ENCODE measurements around the gene P3H1.
"Not testable (repeated sequence)": the region's sequence is repeated elsewhere in the genome, so short reads cannot be mapped to it uniquely, and the experiment has no call there.

The P3H1 gene, protein sequence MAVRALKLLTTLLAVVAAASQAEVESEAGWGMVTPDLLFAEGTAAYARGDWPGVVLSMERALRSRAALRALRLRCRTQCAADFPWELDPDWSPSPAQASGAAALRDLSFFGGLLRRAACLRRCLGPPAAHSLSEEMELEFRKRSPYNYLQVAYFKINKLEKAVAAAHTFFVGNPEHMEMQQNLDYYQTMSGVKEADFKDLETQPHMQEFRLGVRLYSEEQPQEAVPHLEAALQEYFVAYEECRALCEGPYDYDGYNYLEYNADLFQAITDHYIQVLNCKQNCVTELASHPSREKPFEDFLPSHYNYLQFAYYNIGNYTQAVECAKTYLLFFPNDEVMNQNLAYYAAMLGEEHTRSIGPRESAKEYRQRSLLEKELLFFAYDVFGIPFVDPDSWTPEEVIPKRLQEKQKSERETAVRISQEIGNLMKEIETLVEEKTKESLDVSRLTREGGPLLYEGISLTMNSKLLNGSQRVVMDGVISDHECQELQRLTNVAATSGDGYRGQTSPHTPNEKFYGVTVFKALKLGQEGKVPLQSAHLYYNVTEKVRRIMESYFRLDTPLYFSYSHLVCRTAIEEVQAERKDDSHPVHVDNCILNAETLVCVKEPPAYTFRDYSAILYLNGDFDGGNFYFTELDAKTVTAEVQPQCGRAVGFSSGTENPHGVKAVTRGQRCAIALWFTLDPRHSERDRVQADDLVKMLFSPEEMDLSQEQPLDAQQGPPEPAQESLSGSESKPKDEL

DNA sequence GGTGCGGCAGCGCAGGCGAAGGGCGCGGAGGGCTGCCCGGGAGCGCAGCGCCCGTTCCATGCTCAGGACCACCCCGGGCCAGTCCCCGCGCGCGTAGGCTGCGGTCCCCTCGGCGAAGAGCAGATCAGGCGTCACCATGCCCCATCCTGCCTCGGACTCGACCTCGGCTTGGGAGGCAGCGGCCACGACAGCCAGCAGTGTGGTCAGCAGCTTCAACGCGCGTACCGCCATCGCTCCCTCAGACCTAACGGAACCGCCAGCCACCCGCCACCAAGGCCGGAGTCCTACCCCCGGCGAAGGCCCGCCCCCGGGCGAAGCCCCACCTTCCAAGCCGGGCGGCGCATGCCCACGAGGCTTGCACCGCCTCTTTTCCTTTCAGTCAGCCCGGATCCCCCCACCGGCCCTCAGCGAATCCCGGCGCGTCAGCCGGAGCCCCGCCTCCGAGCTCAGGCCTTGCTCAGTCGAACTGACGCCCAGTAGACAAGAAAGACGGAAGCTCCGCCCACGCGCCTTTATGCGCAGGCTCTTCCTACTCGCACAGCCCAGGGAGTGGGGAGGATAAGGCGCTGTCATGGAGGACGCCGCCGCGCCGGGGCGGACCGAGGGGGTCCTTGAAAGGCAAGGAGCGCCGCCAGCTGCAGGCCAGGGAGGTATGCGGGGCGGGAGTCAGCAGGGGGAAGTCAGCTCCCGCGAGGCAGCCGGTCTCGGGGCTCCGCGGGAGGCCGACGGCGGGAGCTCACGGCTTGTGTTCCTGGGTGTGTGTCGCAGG is at the start of gene P3H1, which contains the start of gene C1orf50:
TSS of gene P3H1 (minus strand) at position 288 of the 769 bp plus-strand sequence. CDS start at position 231, 57 bp downstream.
TSS of gene C1orf50 (plus strand) at position 509 of the 769 bp plus-strand sequence. CDS start at position 572, 63 bp downstream.
- DNase-seq (ENCODE audit: insufficient read length, low spot score) (peak; percentile 94), FAIRE-seq (peak; percentile 69)
- TF ChIP-seq POLR2A (IDR thresholded peaks at IDR 0.05; ENCODE audit: low read depth, low read length): peak; percentile 99

DNA sequence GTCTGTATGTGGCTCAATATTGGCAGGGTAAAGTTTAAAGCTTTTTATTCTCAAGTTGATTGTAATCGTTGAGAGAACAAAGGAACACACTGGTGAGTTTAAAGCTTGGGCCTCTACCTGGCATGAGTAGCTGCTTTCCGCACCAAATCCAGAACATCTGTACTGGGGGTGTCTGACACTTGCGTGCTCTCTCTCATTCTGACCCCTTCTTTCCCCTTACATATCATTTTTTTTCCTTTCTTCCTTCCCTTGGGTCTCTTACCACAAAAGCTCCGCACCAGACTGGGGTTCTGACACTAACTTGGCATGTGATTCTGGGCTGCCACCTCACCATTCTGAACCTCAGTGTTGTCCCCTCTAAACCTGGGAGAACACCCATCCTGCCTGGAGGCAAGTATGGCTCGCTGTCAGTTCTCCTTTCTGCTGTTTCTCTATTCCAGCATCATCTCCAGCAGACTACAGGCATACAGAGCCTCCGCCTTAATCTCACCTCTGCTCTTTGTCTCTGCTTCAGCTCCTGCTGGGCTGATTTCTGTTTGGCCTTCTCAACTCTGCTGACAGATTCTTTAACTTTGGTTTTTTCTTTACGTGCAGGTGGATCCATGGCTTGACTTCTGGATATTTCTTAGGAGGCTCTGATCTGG is 49.2 kb upstream of the P3H1 start:
- DNase-seq (ENCODE audit: insufficient read length, low spot score) (no peak), FAIRE-seq (no peak)
- no peak for TF ChIP-seq POLR2A (IDR thresholded peaks at IDR 0.05; ENCODE audit: low read depth, low read length)

DNA sequence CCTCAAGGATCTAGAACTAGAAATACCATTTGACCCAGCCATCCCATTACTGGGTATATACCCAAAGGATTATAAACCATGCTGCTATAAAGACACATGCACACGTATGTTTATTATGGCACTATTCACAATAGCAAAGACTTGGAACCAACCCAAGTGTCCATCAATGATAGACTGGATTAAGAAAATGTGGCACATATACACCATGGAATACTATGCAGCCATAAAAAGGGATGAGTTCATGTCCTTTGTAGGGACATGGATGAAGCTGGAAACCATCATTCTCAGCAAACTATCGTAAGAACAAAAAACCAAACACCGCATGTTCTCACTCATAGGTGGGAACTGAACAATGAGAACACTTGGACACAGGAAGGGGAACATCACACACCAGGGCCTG is 48.0 kb upstream of the P3H1 start:
- not testable (repeated sequence) for DNase-seq (ENCODE audit: insufficient read length, low spot score); FAIRE-seq

DNA sequence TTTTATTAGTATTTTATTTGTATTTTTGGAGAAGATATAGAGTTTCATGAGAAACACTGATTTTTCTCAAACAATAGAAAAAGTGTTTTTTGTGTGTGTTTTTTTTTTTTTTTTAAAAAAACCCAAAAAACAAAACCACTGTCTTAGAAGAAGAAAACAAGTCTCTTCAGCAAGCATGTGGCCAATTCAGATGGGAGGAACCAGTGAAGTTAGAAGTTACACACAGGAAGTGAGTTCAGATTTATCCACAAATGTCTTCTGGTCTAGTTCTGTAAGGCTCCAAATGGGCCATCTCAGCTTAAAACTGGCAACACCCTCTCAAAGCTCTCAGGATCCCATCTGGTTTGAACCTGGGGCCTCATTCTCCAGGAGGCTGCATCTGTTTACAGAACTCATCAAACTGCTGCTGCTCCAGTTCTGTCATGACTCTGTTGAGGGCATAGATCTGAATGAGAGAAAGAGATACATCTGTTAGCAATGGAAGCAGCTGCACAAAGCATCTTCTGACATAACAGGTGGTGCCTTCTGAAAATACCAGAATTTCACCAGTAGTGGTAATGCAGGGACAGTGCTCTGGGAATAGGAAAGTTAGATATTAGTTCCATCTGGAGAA is 40.3 kb upstream of the P3H1 start:
- FAIRE-seq (no peak), DNase-seq (ENCODE audit: insufficient read length, low spot score) (no peak)
- TF ChIP-seq POLR2A (IDR thresholded peaks at IDR 0.05; ENCODE audit: low read depth, low read length): no peak

DNA sequence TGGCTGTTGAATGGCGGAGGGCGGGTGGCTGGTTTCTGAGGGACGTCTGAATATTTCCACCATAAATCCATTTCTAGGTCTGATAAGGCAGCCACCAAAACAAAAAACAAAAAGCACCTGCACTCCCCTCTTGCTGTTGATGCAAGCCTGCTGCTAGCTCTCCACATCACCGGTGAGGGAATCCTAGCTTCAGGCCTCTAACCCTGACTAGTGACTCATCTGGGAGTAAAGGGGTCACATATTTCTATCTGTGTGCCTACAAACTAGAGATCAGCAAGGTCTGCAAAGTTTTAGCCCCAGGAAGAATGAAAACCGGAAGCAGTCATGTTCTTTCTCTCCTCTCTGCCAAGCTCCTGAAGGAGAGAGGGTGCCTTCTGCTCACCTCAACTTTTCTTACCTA is 39.8 kb upstream of the P3H1 start:
- FAIRE-seq: no peak
- TF ChIP-seq POLR2A (IDR thresholded peaks at IDR 0.05; ENCODE audit: low read depth, low read length): no peak
- DNase-seq (ENCODE audit: insufficient read length, low spot score): no peak

DNA sequence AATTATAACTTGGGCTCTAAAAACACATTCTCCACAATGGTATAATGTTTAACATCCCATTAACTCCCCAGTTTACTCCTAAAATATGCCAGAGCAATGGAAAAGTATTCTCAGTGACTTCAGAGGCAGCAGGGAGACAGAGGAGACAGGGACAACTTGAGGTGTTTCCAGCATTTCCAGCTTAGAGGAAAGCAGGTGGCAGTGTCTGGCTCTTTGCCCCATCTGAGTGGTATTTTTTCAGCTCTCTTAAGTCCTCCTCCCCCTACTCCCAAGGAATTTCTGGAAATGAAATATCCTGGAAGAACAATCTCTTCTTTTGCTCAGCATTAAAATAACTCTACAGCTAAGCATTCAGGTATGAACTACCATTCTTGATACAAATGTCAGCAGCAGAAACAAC is 39.3 kb upstream of the P3H1 start:
- no peak for FAIRE-seq
- no peak for TF ChIP-seq POLR2A (IDR thresholded peaks at IDR 0.05; ENCODE audit: low read depth, low read length)
- DNase-seq (ENCODE audit: insufficient read length, low spot score): no peak

DNA sequence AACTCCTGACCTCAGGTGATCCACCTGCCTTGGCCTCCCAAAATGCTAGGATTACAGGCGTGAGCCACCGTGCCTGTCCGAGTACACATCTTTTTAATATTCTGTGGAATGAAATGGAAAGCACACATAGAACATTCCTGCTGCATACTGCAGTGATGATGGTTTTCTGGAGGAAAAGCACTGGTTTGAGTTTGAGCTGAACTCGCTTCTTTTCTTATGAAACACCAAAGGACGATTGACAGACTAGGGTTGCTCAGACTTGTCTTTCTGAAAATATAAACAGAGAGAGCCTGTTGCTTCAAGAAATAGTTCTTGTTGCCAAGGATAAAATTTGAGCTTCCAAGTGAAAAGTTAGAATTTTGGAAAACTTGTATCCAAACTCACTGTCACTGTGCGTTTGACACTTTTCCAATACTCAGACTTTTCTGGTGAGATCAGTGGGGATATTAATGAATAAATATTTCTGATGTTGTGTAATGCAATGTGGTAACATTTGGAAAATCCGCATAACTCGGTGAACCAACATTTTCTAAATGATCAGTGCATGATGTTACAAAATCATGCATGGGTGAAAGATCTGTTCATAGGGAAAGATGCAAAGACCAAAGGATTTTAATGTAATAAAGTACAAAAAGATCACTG is 35.1 kb upstream of the P3H1 start:
- TF ChIP-seq POLR2A (IDR thresholded peaks at IDR 0.05; ENCODE audit: low read depth, low read length): no peak
- DNase-seq (ENCODE audit: insufficient read length, low spot score) (no peak), FAIRE-seq (no peak)

DNA sequence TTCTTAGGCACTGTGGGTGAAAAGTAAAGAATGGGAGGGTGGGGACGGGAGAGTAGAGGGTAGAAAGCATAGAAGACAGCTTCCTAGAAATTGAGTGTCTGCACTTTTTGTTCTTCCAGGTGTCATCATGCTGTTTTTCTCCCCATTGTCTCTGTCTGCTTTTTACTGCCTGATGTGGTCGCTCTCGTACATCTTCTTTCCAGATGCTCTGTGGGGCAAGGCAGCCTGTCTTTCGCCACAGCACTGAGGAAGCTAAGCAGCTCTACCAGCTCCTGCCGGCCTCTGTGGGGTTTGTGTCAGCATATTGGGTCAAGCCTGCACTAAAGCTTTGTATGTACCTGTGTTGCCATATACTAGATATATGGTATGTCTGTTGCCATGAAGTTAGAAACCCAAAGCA is 31.2 kb upstream of the P3H1 start:
- DNase-seq (ENCODE audit: insufficient read length, low spot score) (no peak), FAIRE-seq (no peak)
- no peak for TF ChIP-seq POLR2A (IDR thresholded peaks at IDR 0.05; ENCODE audit: low read depth, low read length)

DNA sequence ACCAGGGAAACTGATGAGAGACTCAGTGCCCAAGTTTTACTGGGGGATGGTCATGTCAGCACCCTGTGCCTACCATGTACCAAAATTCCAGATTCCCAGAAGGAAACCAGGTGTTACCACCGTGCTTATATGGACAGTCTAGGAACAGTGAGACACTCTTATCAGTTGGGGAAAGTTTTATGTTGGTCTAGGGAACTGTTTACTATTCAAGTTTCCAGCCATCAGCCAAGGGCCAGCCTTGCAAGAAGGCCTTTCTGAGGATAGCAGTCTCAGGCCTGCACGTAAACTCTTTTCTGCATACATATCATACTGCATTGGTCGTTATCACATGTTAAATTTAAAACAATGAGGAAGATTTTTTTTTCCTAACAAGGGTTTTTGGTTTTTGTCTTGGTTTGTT is 30.6 kb upstream of the P3H1 start:
- no peak for TF ChIP-seq POLR2A (IDR thresholded peaks at IDR 0.05; ENCODE audit: low read depth, low read length)
- no peak for FAIRE-seq

DNA sequence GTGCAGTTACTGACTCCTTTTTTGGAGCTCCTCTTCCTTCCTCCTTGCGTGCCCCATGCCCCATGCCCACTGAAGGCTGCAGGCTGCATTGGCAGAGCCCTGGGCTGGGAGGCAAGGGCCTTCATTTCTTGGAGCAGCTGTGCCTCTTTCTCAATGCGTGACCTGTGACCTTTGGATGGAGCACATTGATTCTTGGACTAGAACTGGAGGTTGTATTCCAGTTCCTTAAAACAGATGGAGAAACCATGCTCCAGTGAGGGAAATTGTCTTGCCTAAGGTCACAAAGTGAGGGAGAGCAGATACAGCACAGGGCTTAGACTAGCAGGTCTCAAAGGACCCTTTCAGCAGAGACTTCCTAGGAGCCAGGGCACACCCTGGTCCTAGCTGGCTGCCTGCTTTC is 27.0 kb upstream of the P3H1 start:
- FAIRE-seq: no peak
- no peak for TF ChIP-seq POLR2A (IDR thresholded peaks at IDR 0.05; ENCODE audit: low read depth, low read length)
- no peak for DNase-seq (ENCODE audit: insufficient read length, low spot score)

More for the DNA sequence above, 30.6 kb upstream of the P3H1 start:
- no peak for DNase-seq (ENCODE audit: insufficient read length, low spot score)

DNA sequence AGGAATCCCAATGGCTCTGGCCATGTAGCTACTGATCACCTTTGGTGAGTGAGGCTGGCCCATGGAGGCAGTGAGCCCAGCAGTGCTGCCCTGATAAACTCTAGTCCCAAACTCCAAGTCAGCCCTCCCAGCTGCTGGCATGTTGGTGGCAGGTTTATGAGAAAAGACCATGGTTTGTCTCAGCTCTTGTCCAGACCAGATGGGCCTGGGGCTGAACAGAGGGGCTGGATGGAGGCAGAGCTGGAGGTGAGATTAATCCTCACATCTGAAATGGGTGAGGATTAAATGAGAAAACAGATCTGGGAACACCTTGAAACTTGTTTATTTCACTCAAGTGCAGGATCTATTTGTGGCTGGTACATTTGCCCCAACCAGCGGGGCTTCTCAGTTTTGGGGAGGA is 21.2 kb upstream of the P3H1 start:
- FAIRE-seq (no peak), DNase-seq (ENCODE audit: insufficient read length, low spot score) (no peak)
- no peak for TF ChIP-seq POLR2A (IDR thresholded peaks at IDR 0.05; ENCODE audit: low read depth, low read length)

DNA sequence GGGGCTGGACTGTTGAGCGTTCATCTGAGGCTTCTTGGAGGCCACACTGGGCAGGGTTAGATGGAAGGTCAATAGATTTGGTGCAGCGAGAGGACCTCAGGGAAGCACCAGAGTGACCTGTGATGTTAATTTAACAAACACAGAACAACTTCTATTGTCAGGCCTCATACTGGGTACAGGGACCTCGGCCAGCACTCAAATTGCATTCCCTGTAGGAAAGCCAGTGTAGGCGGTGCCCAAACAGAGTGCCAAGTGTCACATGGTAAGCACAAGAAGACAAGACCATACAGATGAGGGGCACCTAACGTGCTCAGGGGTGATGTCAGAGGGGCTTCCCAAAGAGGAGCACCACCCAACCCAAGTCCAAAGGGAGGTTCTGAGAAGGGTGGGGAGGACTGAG is 19.3 kb upstream of the P3H1 start:
- DNase-seq (ENCODE audit: insufficient read length, low spot score) (no peak), FAIRE-seq (no peak)
- no peak for TF ChIP-seq POLR2A (IDR thresholded peaks at IDR 0.05; ENCODE audit: low read depth, low read length)

All from H54 (cell line).